Muscle layer of colon (tissue), 2 donors: ENCODE measurements around the gene SAMD11.
"Not testable (repeated sequence)": the region's sequence is repeated elsewhere in the genome, so short reads cannot be mapped to it uniquely, and the experiment has no call there.

ENCODE experiments used
- H3K27ac ChIP-seq: one replicate; pipeline ENCODE4 v1.7.0; 2013; ENCODE audit warnings: low read depth, mild to moderate bottlenecking, low read length, moderate library complexity
- H3K27me3 ChIP-seq, 2 donors: one replicate each; pipeline ENCODE4 v1.7.0; 2013; ENCODE audit warnings: low read length in 2 of 2, mild to moderate bottlenecking in 2 of 2; ENCODE audit not compliant: insufficient read depth in 2 of 2, control insufficient read depth in 1 of 2
- H3K36me3 ChIP-seq: one replicate; pipeline ENCODE4 v1.7.0; 2013; ENCODE audit warnings: mild to moderate bottlenecking, low read length; ENCODE audit not compliant: insufficient read depth
- H3K4me1 ChIP-seq: one replicate; pipeline ENCODE4 v1.7.0; 2013; ENCODE audit warnings: mild to moderate bottlenecking, low read length; ENCODE audit not compliant: insufficient read depth
- H3K4me3 ChIP-seq, 2 donors: one replicate each; pipeline ENCODE4 v1.7.0; 2013; ENCODE audit warnings: low read length in 2 of 2, low read depth in 1 of 2, mild to moderate bottlenecking in 1 of 2, moderate library complexity in 1 of 2
- H3K9ac ChIP-seq: one replicate; pipeline ENCODE4 v1.7.0; 2013; ENCODE audit warnings: low read length
- H3K9me3 ChIP-seq: one replicate; pipeline ENCODE4 v1.7.0; 2013; ENCODE audit warnings: mild to moderate bottlenecking, low read length
- donor health status: abdominal sarcoma.
- donor health status: Adenocarcinoma of cecum.

Gene SAMD11

GRCh38 chr1:945688-946556, 22.2 kb downstream of the SAMD11 start:
- Histone ChIP-seq H3K9ac (no peak overlapping the region), H3K4me1 (peaks cover 13% of the 10 kb centered on the region), H3K27ac (no peak overlapping the region), H3K4me3 (no peak overlapping the region), H3K36me3 (peaks cover 51% of the 10 kb centered on the region), H3K27me3 (peaks cover 0 to 28% of the 10 kb centered on the region in 2 donors), H3K9me3 (no peaks in the 10 kb centered on the region)

GRCh38 chr1:946811-947210, 23.1 kb downstream of the SAMD11 start:
- Histone ChIP-seq H3K36me3 (peaks cover 60% of the 10 kb centered on the region), H3K27me3 (peaks cover 0 to 19% of the 10 kb centered on the region in 2 donors)
- not testable (repeated sequence) for H3K9me3 ChIP-seq, H3K27ac ChIP-seq, H3K4me1 ChIP-seq, H3K9ac ChIP-seq, H3K4me3 ChIP-seq

- peaks cover 71% of the 10 kb centered on the region for H3K36me3 ChIP-seq
These were observed 24.2 kb downstream of the SAMD11 start for GRCh38 chr1:947958-948357.

GRCh38 chr1:950268-950667, 26.5 kb downstream of the SAMD11 start:
- Histone ChIP-seq H3K4me3 (no peak overlapping the region), H3K27me3 (no peaks in the 10 kb centered on the region), H3K4me1 (no peaks in the 10 kb centered on the region), H3K36me3 (peaks cover 93% of the 10 kb centered on the region), H3K9ac (no peak overlapping the region), H3K9me3 (no peaks in the 10 kb centered on the region), H3K27ac (no peak overlapping the region)

More at GRCh38 chr1:947958-948357, 24.2 kb downstream of the SAMD11 start:
- Histone ChIP-seq H3K27ac (no peak overlapping the region), H3K27me3 (peaks cover 0 to 7% of the 10 kb centered on the region in 2 donors), H3K9me3 (no peaks in the 10 kb centered on the region), H3K4me1 (peaks cover 5% of the 10 kb centered on the region), H3K9ac (no peak overlapping the region), H3K4me3 (no peak overlapping the region)

GRCh38 chr1:950881-951280, 27.2 kb downstream of the SAMD11 start:
- Histone ChIP-seq H3K36me3 (peaks cover 96% of the 10 kb centered on the region), H3K4me1 (no peaks in the 10 kb centered on the region), H3K9ac (no peak overlapping the region), H3K4me3 (no peak overlapping the region), H3K9me3 (no peaks in the 10 kb centered on the region), H3K27ac (no peak overlapping the region), H3K27me3 (no peaks in the 10 kb centered on the region)

GRCh38 chr1:951364-951763, 27.6 kb downstream of the SAMD11 start:
- Histone ChIP-seq H3K27ac (no peak overlapping the region), H3K27me3 (no peaks in the 10 kb centered on the region), H3K4me3 (no peak overlapping the region), H3K9me3 (no peaks in the 10 kb centered on the region), H3K9ac (no peak overlapping the region), H3K4me1 (no peaks in the 10 kb centered on the region), H3K36me3 (peaks cover 96% of the 10 kb centered on the region)

GRCh38 chr1:952201-952600, 28.5 kb downstream of the SAMD11 start:
- Histone ChIP-seq H3K27me3 (no peaks in the 10 kb centered on the region), H3K36me3 (peaks cover 94% of the 10 kb centered on the region), H3K9me3 (no peaks in the 10 kb centered on the region), H3K9ac (no peak overlapping the region), H3K4me3 (no peak overlapping the region), H3K27ac (no peak overlapping the region), H3K4me1 (peaks cover 5% of the 10 kb centered on the region)

GRCh38 chr1:952603-953002, 28.9 kb downstream of the SAMD11 start:
- H3K27ac ChIP-seq = no peak overlapping the region
- H3K36me3 ChIP-seq = peaks cover 90% of the 10 kb centered on the region
- H3K9me3 ChIP-seq = no peaks in the 10 kb centered on the region
- no peaks in the 10 kb centered on the region for H3K27me3 ChIP-seq
- no peak overlapping the region for H3K4me3 ChIP-seq
- no peak overlapping the region for H3K9ac ChIP-seq
- H3K4me1 ChIP-seq = peaks cover 9% of the 10 kb centered on the region

GRCh38 chr1:953524-954320, 30.0 kb downstream of the SAMD11 start:
- Histone ChIP-seq H3K4me1 (peaks cover 19% of the 10 kb centered on the region), H3K9ac (no peak overlapping the region), H3K27ac (no peak overlapping the region), H3K4me3 (no peak overlapping the region), H3K36me3 (peaks cover 79% of the 10 kb centered on the region), H3K27me3 (no peaks in the 10 kb centered on the region), H3K9me3 (no peaks in the 10 kb centered on the region)

- H3K36me3 ChIP-seq = peaks cover 68% of the 10 kb centered on the region
These were observed 31.2 kb downstream of the SAMD11 start for GRCh38 chr1:954927-955326.

GRCh38 chr1:955474-955873, 31.8 kb downstream of the SAMD11 start:
- peaks cover 62% of the 10 kb centered on the region for H3K36me3 ChIP-seq
- no peaks in the 10 kb centered on the region for H3K9me3 ChIP-seq
- no peak overlapping the region for H3K4me3 ChIP-seq
- H3K4me1 ChIP-seq = peaks cover 19% of the 10 kb centered on the region
- no peak overlapping the region for H3K9ac ChIP-seq
- no peak overlapping the region for H3K27ac ChIP-seq
- no peaks in the 10 kb centered on the region for H3K27me3 ChIP-seq

More at GRCh38 chr1:954927-955326, 31.2 kb downstream of the SAMD11 start:
- peaks cover 19% of the 10 kb centered on the region for H3K4me1 ChIP-seq
- H3K27me3 ChIP-seq = no peaks in the 10 kb centered on the region
- H3K27ac ChIP-seq = no peak overlapping the region
- no peak overlapping the region for H3K4me3 ChIP-seq
- H3K9ac ChIP-seq = no peak overlapping the region
- H3K9me3 ChIP-seq = no peaks in the 10 kb centered on the region
